ENCODE measurements around the gene KCNS3. TPM values are rescaled to one million over a fixed set of nuclear protein-coding genes. Genes with fewer than 3 reads are reported as not detected.
A peak's percentile ranks its signal among the peaks of the same experiment; 100 is the strongest.
"Not testable (repeated sequence)": the region's sequence is repeated elsewhere in the genome, so short reads cannot be mapped to it uniquely, and the experiment has no call there.

Gene KCNS3
- total RNA-seq, 1 experiment from 2014 or later: 4.4 TPM

- DNase-seq (ENCODE audit: low spot score): no peak
These were observed 65.0 kb downstream of the KCNS3 start for GRCh38 chr2:17943444-17943843.

GRCh38 chr2:17947113-17947512, 68.6 kb downstream of the KCNS3 start:
- DNase-seq (ENCODE audit: low spot score): no peak

GRCh38 chr2:17950006-17950405, 71.5 kb downstream of the KCNS3 start:
- DNase-seq (ENCODE audit: low spot score): no peak

GRCh38 chr2:17951563-17951962, 73.1 kb downstream of the KCNS3 start:
- no peak for DNase-seq (ENCODE audit: low spot score)

GRCh38 chr2:17958466-17959092, 80.1 kb downstream of the KCNS3 start:
- DNase-seq (ENCODE audit: low spot score): no peak

GRCh38 chr2:17959356-17959755, 80.9 kb downstream of the KCNS3 start:
- no peak for DNase-seq (ENCODE audit: low spot score)

GRCh38 chr2:17959833-17960232, 81.4 kb downstream of the KCNS3 start:
- DNase-seq (ENCODE audit: low spot score): no peak

- DNase-seq (ENCODE audit: low spot score): no peak
These were observed 82.5 kb downstream of the KCNS3 start for GRCh38 chr2:17960925-17961324.

GRCh38 chr2:17961789-17962188, 83.3 kb downstream of the KCNS3 start:
- DNase-seq (ENCODE audit: low spot score): no peak

GRCh38 chr2:17962876-17963275, 84.4 kb downstream of the KCNS3 start:
- peak; percentile 65 for DNase-seq (ENCODE audit: low spot score)

- not testable (repeated sequence) for DNase-seq (ENCODE audit: low spot score)
These were observed 85.1 kb downstream of the KCNS3 start for GRCh38 chr2:17963571-17963970.

- no peak for DNase-seq (ENCODE audit: low spot score)
These were observed 86.7 kb downstream of the KCNS3 start for GRCh38 chr2:17965196-17965595.

- no peak for DNase-seq (ENCODE audit: low spot score)
These were observed 88.3 kb downstream of the KCNS3 start for GRCh38 chr2:17966798-17967197.

- DNase-seq (ENCODE audit: low spot score): no peak
These were observed 91.2 kb downstream of the KCNS3 start for GRCh38 chr2:17969661-17970060.

- no peak for DNase-seq (ENCODE audit: low spot score)
These were observed 93.2 kb downstream of the KCNS3 start for GRCh38 chr2:17971531-17972125.

GRCh38 chr2:17972991-17973390, 94.5 kb downstream of the KCNS3 start:
- DNase-seq (ENCODE audit: low spot score): no peak

GRCh38 chr2:17975401-17975800, 96.9 kb downstream of the KCNS3 start:
- no peak for DNase-seq (ENCODE audit: low spot score)

GRCh38 chr2:17976871-17977746, 98.6 kb downstream of the KCNS3 start:
- DNase-seq (ENCODE audit: low spot score): peak; percentile 96

GRCh38 chr2:17979707-17980106, 101.2 kb downstream of the KCNS3 start:
- no peak for DNase-seq (ENCODE audit: low spot score)

- DNase-seq (ENCODE audit: low spot score): no peak
These were observed 103.5 kb downstream of the KCNS3 start for GRCh38 chr2:17981936-17982335.

Measured in A172 (cell line).